Measurements from ENCODE around the gene PIAS3.
"Not testable (repeated sequence)": the region's sequence is repeated elsewhere in the genome, so short reads cannot be mapped to it uniquely, and the experiment has no call there.

Gene PIAS3

GRCh38 chr1:145874646-145875045 is 15.8 kb upstream of the PIAS3 start:
- DNase-seq (ENCODE audit: low spot score): no peak

- peak; percentile 58 for DNase-seq (ENCODE audit: low spot score)
Observed at GRCh38 chr1:145871994-145872924, 13.4 kb upstream of the PIAS3 start.

- DNase-seq (ENCODE audit: low spot score): no peak
Observed at GRCh38 chr1:145868232-145868631, 9.4 kb upstream of the PIAS3 start.

- no peak for DNase-seq (ENCODE audit: low spot score)
Observed at GRCh38 chr1:145863282-145864018, 4.6 kb upstream of the PIAS3 start.

- DNase-seq (ENCODE audit: low spot score): peak; percentile 91
Observed at GRCh38 chr1:145859491-145860023, 676 bp upstream of the PIAS3 start.

GRCh38 chr1:145858238-145858900 is 512 bp downstream of the PIAS3 start:
- peak; percentile 39 for DNase-seq (ENCODE audit: low spot score)

GRCh38 chr1:145857170-145857569 is 1.7 kb downstream of the PIAS3 start:
- no peak for DNase-seq (ENCODE audit: low spot score)

GRCh38 chr1:145855426-145855948 is 3.4 kb downstream of the PIAS3 start:
- DNase-seq (ENCODE audit: low spot score): no peak

- DNase-seq (ENCODE audit: low spot score): no peak
Observed at GRCh38 chr1:145849356-145850160, 9.3 kb downstream of the PIAS3 start.

GRCh38 chr1:145847827-145848226 is 11.1 kb downstream of the PIAS3 start:
- DNase-seq (ENCODE audit: low spot score): no peak

GRCh38 chr1:145846201-145846612 is 12.7 kb downstream of the PIAS3 start:
- peak; percentile 18 for DNase-seq (ENCODE audit: low spot score)

- DNase-seq (ENCODE audit: low spot score): peak; percentile 81
Observed at GRCh38 chr1:145845514-145846161, 13.2 kb downstream of the PIAS3 start, which contains the start of gene NUDT17. Gene NUDT17, plus strand, starts transcription at chr1:145845630. Its CDS starts 11 bp downstream, at chr1:145845641.

- DNase-seq (ENCODE audit: low spot score): peak; percentile 32
Observed at GRCh38 chr1:145845144-145845513, 13.8 kb downstream of the PIAS3 start.

GRCh38 chr1:145843031-145843430 is 15.8 kb downstream of the PIAS3 start:
- no peak for DNase-seq (ENCODE audit: low spot score)

GRCh38 chr1:145837656-145838055 is 21.2 kb downstream of the PIAS3 start:
- no peak for DNase-seq (ENCODE audit: low spot score)

GRCh38 chr1:145830810-145831209 is 28.1 kb downstream of the PIAS3 start:
- DNase-seq (ENCODE audit: low spot score): not testable (repeated sequence)

GRCh38 chr1:145828367-145829026 is 30.4 kb downstream of the PIAS3 start:
- no peak for DNase-seq (ENCODE audit: low spot score)

GRCh38 chr1:145827966-145828365 is 30.9 kb downstream of the PIAS3 start:
- DNase-seq (ENCODE audit: low spot score): no peak

GRCh38 chr1:145826030-145826429 is 32.9 kb downstream of the PIAS3 start:
- DNase-seq (ENCODE audit: low spot score): no peak

- no peak for DNase-seq (ENCODE audit: low spot score)
Observed at GRCh38 chr1:145824499-145824842, 34.4 kb downstream of the PIAS3 start.
